Stomach (tissue), 4 donors: ENCODE results near the gene CALY.

ENCODE experiments used
- CTCF ChIP-seq, 7 experiments: fragments of 450-650 bp in 4 of 7; fragments of 200-600 bp in 3 of 7; sonication (generic) in 3 of 7; IDR thresholded peaks; one replicate each; pipeline ENCODE4 v1.5.1; 2016 to 2019; ENCODE audit warnings: antibody characterized with exemption in 7 of 7, control low read depth in 2 of 7, mild to moderate bottlenecking in 1 of 7
- EP300 ChIP-seq: sonication (generic); formaldehyde crosslinking; IDR thresholded peaks from one replicate; pipeline ENCODE4 v1.6.1; 2017; ENCODE audit warnings: antibody characterized with exemption
- POLR2A ChIP-seq, 4 donors: fragments of 450-650 bp; IDR thresholded peaks; one replicate each; pipeline ENCODE4 v1.6.1; 2016; ENCODE audit warnings: antibody characterized with exemption in 4 of 4, control low read depth in 2 of 4, mild to moderate bottlenecking in 1 of 4, moderate library complexity in 1 of 4
- POLR2AphosphoS5 ChIP-seq, 3 donors: sonication (generic); formaldehyde crosslinking; IDR thresholded peaks; one replicate each; pipeline ENCODE4 v1.6.1; 2016; ENCODE audit warnings: antibody characterized with exemption in 3 of 3

- TF ChIP-seq CTCF (IDR thresholded peaks at IDR 0.05), result peak in 5 of 7 experiments; percentile 67 to 96 (median 83)
- TF ChIP-seq POLR2AphosphoS5 (IDR thresholded peaks at IDR 0.05), result peak in 2 of 3 donors; percentile 30 to 63
- no peak for TF ChIP-seq POLR2A (IDR thresholded peaks at IDR 0.05)
- no peak for TF ChIP-seq EP300
These were observed 7.0 kb downstream of the CALY start for GRCh38 chr10:133329491-133330202.
